AG04449 (cell line): Measurements from ENCODE around the gene RBPJ.

Experiments
- CTCF ChIA-PET: fragments of 350-600 bp; formaldehyde crosslinking; extraction: SDS; loops from one replicate; lab custom pipeline; 2021; ENCODE audit warnings: antibody characterized with exemption; lab: Yijun Ruan, JAX
- POLR2A ChIA-PET: fragments of 400-600, 350-600 bp; formaldehyde crosslinking; extraction: SDS; loops from one replicate; lab custom pipeline; 2020; ENCODE audit warnings: antibody characterized with exemption, inconsistent platforms; lab: Yijun Ruan, JAX
- DNase-seq: peaks from one replicate; pipeline ENCODE4 v3.0.0-alpha.2; 2010; ENCODE audit warnings: low read depth, low spot score
- H3K4me3 ChIP-seq: 2 replicates; pipeline ENCODE4 v1.5.1; 2011; ENCODE audit warnings: low read depth, mild to moderate bottlenecking, control low read depth, low read length
- TF ChIP-seq, protein P1 (sequence below): IDR thresholded peaks from one replicate; pipeline ENCODE4 v1.5.1; 2011; ENCODE audit warnings: mild to moderate bottlenecking, moderate library complexity, low read length, control low read depth, inconsistent platforms; ENCODE audit not compliant: insufficient read depth; ENCODE audit errors: missing control alignments

RBPJ gene

DNA sequence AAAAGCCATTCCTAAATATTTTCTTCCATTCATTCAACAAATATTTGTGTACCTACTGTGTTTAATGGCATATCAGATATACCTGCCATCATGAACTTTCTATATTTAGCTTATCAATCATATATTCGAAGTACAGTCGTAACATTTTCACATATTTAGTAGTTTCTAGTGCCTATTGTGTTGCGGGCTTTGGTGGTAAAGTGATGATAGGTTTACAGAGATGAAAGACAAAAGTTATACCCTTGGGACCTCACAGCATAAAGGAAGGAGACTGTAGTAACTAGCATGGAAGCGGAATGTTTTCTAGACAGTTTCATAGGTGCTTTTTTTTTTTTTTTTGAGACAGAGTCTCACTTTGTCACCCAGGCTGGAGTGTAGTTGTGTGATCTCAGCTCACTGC is 39.5 kb downstream of the RBPJ start:
- no peak for DNase-seq
- ChIA-PET POLR2A (no interaction called here), CTCF (interaction anchor here (1.2 to 2.6 kb wide), 2 partner anchors 8 to 30 kb away, joined by 5 to 12 read pairs; no protein-coding TSS in a partner anchor)
- H3K4me3 ChIP-seq, result no peak overlapping the region
- TF ChIP-seq, protein P1, sequence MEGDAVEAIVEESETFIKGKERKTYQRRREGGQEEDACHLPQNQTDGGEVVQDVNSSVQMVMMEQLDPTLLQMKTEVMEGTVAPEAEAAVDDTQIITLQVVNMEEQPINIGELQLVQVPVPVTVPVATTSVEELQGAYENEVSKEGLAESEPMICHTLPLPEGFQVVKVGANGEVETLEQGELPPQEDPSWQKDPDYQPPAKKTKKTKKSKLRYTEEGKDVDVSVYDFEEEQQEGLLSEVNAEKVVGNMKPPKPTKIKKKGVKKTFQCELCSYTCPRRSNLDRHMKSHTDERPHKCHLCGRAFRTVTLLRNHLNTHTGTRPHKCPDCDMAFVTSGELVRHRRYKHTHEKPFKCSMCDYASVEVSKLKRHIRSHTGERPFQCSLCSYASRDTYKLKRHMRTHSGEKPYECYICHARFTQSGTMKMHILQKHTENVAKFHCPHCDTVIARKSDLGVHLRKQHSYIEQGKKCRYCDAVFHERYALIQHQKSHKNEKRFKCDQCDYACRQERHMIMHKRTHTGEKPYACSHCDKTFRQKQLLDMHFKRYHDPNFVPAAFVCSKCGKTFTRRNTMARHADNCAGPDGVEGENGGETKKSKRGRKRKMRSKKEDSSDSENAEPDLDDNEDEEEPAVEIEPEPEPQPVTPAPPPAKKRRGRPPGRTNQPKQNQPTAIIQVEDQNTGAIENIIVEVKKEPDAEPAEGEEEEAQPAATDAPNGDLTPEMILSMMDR, result no peak

DNA sequence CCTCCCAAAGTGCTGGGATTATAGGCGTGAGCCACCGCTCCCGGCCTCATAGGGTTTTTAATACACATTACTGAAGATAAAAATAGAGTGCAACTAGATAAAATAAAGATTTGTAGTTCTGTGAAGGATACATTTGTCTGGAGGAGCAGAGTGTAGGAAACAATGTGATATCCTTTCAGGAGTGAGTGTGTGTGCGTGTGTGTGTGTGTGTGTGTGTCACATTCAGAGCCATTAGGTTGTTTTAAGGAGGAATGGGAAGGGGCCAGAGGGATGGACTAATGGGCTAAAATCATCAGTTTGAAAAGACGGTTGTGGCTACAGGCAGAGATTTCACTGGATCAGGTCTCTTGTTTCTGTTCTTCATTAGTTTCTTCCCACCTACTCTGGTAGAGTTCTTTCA is 40.0 kb downstream of the RBPJ start:
- TF ChIP-seq, protein P1, result no peak
- H3K4me3 ChIP-seq, result no peak overlapping the region
- no peak for DNase-seq
- ChIA-PET CTCF (interaction anchor here (1.2 to 2.6 kb wide), 2 partner anchors 9 to 31 kb away, joined by 5 to 12 read pairs; no protein-coding TSS in a partner anchor), POLR2A (no interaction called here)

GRCh38 chr4:26361297-26361696 is 40.5 kb downstream of the RBPJ start:
- CTCF ChIA-PET, result interaction anchor here (2.6 kb wide), 1 partner anchor 31 kb away, joined by 12 read pairs; no protein-coding TSS in a partner anchor

DNA sequence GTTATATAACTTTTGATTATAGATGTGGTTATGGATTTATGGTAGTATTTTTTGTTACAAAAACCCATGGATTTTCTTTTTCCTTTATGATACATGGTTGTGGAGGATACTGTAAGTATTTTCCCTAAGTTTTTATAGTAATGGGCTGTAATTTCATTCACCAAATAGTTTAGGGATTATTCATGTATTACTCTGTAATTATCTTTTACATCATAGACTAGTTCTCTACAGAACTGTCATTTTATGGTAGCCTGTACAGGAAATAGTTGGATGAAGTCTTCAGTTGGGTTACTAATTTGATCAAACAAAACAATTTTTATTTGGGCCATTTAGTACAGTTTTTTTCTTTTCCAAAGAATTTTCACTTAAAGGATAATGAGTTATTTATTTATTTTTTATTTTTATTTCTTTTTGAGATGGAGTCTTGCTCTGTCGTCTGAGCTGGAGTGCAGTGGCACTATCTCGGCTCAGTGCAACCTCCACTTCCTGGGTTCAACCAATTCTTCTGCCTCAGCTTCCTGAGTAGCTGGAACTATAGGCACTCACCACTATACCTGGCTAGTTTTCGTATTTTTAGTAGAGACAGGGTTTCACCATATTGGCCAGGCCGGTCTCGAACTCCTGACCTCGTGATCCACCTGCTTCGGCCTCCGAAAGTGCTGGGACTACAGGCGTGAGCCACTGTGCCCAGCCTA is 42.1 kb downstream of the RBPJ start:
- no peak for DNase-seq
- ChIA-PET CTCF (no interaction called here), POLR2A (no interaction called here)
- TF ChIP-seq, protein P1, result no peak
- H3K4me3 ChIP-seq, result no peak overlapping the region

More at GRCh38 chr4:26361297-26361696, 40.5 kb downstream of the RBPJ start:
- TF ChIP-seq, protein P1, result no peak
- no peak for DNase-seq
- no peak overlapping the region for H3K4me3 ChIP-seq
- POLR2A ChIA-PET, result interaction anchor here (0.5 kb wide), 1 partner anchor 38 kb away, joined by 3 read pairs; no protein-coding TSS in a partner anchor

- TF ChIP-seq, protein P1, result no peak
- no peak for DNase-seq
- ChIA-PET POLR2A (no interaction called here), CTCF (interaction anchor here (0.8 kb wide), 1 partner anchor 43 kb away, joined by 3 read pairs; no protein-coding TSS in a partner anchor)
- H3K4me3 ChIP-seq, result no peak overlapping the region
These were observed 44.8 kb downstream of the RBPJ start for GRCh38 chr4:26365537-26366150.

DNA sequence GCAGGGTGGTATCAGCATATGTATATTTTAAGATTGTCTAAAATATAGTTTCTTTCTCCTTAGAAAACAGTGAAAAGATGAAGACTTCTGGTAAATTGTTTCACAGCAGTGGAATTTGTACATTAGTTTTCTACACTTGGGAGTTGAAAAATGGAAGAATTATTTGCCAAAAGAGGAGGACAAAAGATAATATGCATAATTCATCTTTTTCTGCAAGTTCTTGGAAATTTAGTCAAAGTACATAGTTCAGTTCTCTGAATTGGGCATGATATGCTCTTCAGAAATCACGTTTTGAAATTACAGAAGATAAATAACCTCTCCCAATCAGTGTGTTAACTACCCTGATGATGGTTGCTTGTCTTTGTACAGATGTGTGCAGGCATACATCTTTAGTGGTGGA is 47.0 kb downstream of the RBPJ start:
- TF ChIP-seq, protein P1, result no peak
- ChIA-PET CTCF (no interaction called here), POLR2A (no interaction called here)
- DNase-seq, result no peak
- H3K4me3 ChIP-seq, result no peak overlapping the region
